Liver (tissue), 9 donors: ENCODE data around the gene ANTXR2. TPM values are rescaled to one million over a fixed set of nuclear protein-coding genes. Genes with fewer than 3 reads are reported as not detected.

Experiments
- DNase-seq: peaks from one replicate; pipeline ENCODE4 v3.0.0-alpha.2; 2017; ENCODE audit warnings: low spot score
- H3K27ac ChIP-seq, 2 donors: one replicate each; pipeline ENCODE4 v1.7.0; 2013; ENCODE audit warnings: inconsistent platforms in 2 of 2, low read length in 2 of 2, control low read depth in 1 of 2, low read depth in 1 of 2, mild to moderate bottlenecking in 1 of 2
- H3K27me3 ChIP-seq, 4 donors: one replicate each; pipeline versions ENCODE4 v1.6.1 to v1.7.0; 2013; ENCODE audit warnings: low read length in 3 of 4, inconsistent platforms in 1 of 4, mild to moderate bottlenecking in 1 of 4, moderate library complexity in 1 of 4; ENCODE audit not compliant: control insufficient read depth in 4 of 4, insufficient read depth in 4 of 4
- H3K36me3 ChIP-seq, 4 donors: one replicate each; pipeline versions ENCODE4 v1.6.1 to v1.7.0; 2013; ENCODE audit warnings: low read length in 3 of 4, mild to moderate bottlenecking in 3 of 4, low read depth in 1 of 4, moderate library complexity in 1 of 4; ENCODE audit not compliant: control insufficient read depth in 4 of 4, insufficient read depth in 3 of 4
- H3K4me1 ChIP-seq, 4 donors: one replicate each; pipeline versions ENCODE4 v1.6.1 to v1.7.0; 2013; ENCODE audit warnings: low read length in 3 of 4, mild to moderate bottlenecking in 3 of 4, moderate library complexity in 1 of 4; ENCODE audit not compliant: control insufficient read depth in 4 of 4, insufficient read depth in 4 of 4
- H3K4me3 ChIP-seq, 3 donors: one replicate each; pipeline versions ENCODE4 v1.6.1 to v1.7.0; 2013; ENCODE audit warnings: low read length in 3 of 3, control low read depth in 1 of 3, low read depth in 1 of 3, mild to moderate bottlenecking in 1 of 3
- H3K9ac ChIP-seq, 2 donors: one replicate each; pipeline ENCODE4 v1.7.0; 2013; ENCODE audit warnings: low read length in 2 of 2, mild to moderate bottlenecking in 2 of 2, moderate library complexity in 2 of 2, control low read depth in 1 of 2, low read depth in 1 of 2
- H3K9me3 ChIP-seq, 4 donors: one replicate each; pipeline versions ENCODE4 v1.6.1 to v1.7.0; 2013; ENCODE audit warnings: low read length in 3 of 4; ENCODE audit not compliant: control insufficient read depth in 4 of 4
- ATF3 ChIP-seq: IDR thresholded peaks from 2 replicates; pipeline ENCODE4 v1.6.1; 2016; ENCODE audit warnings: antibody characterized with exemption
- CTCF ChIP-seq: fragments of 150-350 bp; IDR thresholded peaks from 2 replicates; pipeline ENCODE4 v1.5.1; 2017; ENCODE audit warnings: improper control_type of control experiment, low read depth, low read length; ENCODE audit not compliant: missing input control
- EGR1 ChIP-seq, 2 donors: IDR thresholded peaks; 2 replicates each; pipeline ENCODE4 v1.6.1; 2016 to 2018; ENCODE audit warnings: antibody characterized with exemption in 2 of 2, low read depth in 2 of 2
- FOXA1 ChIP-seq: IDR thresholded peaks from 2 replicates; pipeline ENCODE4 v1.6.1; 2016; ENCODE audit warnings: antibody characterized with exemption
- FOXA2 ChIP-seq: IDR thresholded peaks from 2 replicates; pipeline ENCODE4 v1.6.1; 2016; ENCODE audit warnings: antibody characterized with exemption
- GABPA ChIP-seq, 2 donors: IDR thresholded peaks in 1 of 2; conservative IDR thresholded peaks in 1 of 2; 2 replicates each; pipeline ENCODE4 v1.6.1; 2016; ENCODE audit warnings: antibody characterized with exemption in 2 of 2, mild to moderate bottlenecking in 1 of 2, moderate library complexity in 1 of 2
- HNF4A ChIP-seq, 2 donors: conservative IDR thresholded peaks; 2 replicates each; pipeline ENCODE4 v1.6.1; 2016; ENCODE audit warnings: antibody characterized with exemption in 2 of 2, mild to moderate bottlenecking in 2 of 2
- HNF4G ChIP-seq: IDR thresholded peaks from 2 replicates; pipeline ENCODE4 v1.6.1; 2016; ENCODE audit warnings: antibody characterized with exemption
- JUND ChIP-seq, 2 donors: IDR thresholded peaks; 2 replicates each; pipeline ENCODE4 v1.6.1; 2016; ENCODE audit warnings: antibody characterized with exemption in 2 of 2
- MAX ChIP-seq: IDR thresholded peaks from 2 replicates; pipeline ENCODE4 v1.6.1; 2016; ENCODE audit warnings: antibody characterized with exemption
- NR2F2 ChIP-seq: IDR thresholded peaks from 2 replicates; pipeline ENCODE4 v1.6.1; 2016; ENCODE audit warnings: antibody characterized with exemption
- RAD21 ChIP-seq, 2 donors: IDR thresholded peaks; 2 replicates each; pipeline ENCODE4 v1.6.1; 2016; ENCODE audit warnings: antibody characterized with exemption in 2 of 2, mild to moderate bottlenecking in 2 of 2
- REST ChIP-seq: IDR thresholded peaks from 2 replicates; pipeline ENCODE4 v1.6.1; 2016; ENCODE audit warnings: antibody characterized with exemption, mild to moderate bottlenecking
- RXRA ChIP-seq, 2 donors: IDR thresholded peaks; 2 replicates each; pipeline ENCODE4 v1.6.1; 2017 to 2018; ENCODE audit warnings: antibody characterized with exemption in 2 of 2, mild to moderate bottlenecking in 1 of 2
- SP1 ChIP-seq: IDR thresholded peaks from 2 replicates; pipeline ENCODE4 v1.6.1; 2018; ENCODE audit warnings: antibody characterized with exemption, mild to moderate bottlenecking
- TAF1 ChIP-seq: conservative IDR thresholded peaks from 2 replicates; pipeline ENCODE4 v1.6.1; 2016; ENCODE audit warnings: antibody characterized with exemption, mild to moderate bottlenecking
- YY1 ChIP-seq: IDR thresholded peaks from 2 replicates; pipeline ENCODE4 v1.6.1; 2016; ENCODE audit warnings: antibody characterized with exemption, mild to moderate bottlenecking
- ZBTB33 ChIP-seq: IDR thresholded peaks from 2 replicates; pipeline ENCODE4 v1.6.1; 2016; ENCODE audit warnings: antibody characterized with exemption
- WGBS: extraction: QIAGEN DNeasy Blood & Tissue Kit; methylation state at CpG from one replicate; pipeline ENCODE4 v1.1.7; 2013; 5-methylcytosine and 5-hydroxymethylcytosine counted together
- polyA plus RNA-seq, 2 donors: library from polyadenylated mRNA; stranded (reverse) in 1 of 2; unstranded in 1 of 2; fragments of 200-250 nt in 1 of 2; fragments of >200 nt in 1 of 2; fragmentation: Nextera tagmentation in 1 of 2; extraction: Ambion mirVana in 1 of 2; gene quantifications; one replicate each; pipeline versions ENCODE4 v1.2.1 to v1.2.3, GENCODE V29; 2013 to 2015
- total RNA-seq, 2 donors: library from RNA; depleted of rRNA; stranded (reverse); fragments of >200 nt; gene quantifications; one replicate each; pipeline ENCODE4 v1.2.3, GENCODE V29; 2014
- donor health status: healthy.
- donor health status: healthy.
- donor health status: healthy.
- donor health status: healthy.
- donor health status: healthy.

ANTXR2 gene
- total and polyA plus RNA-seq, 4 donors = 16.1 to 30.5 (median 21.3) TPM

- TF ChIP-seq RAD21 (IDR thresholded peaks at IDR 0.05) (peak; percentile 24 to 26), NR2F2 (no peak), CTCF (no peak), HNF4G (no peak), TAF1 (no peak), FOXA1 (no peak), ATF3 (peak; percentile 90), JUND (IDR thresholded peaks at IDR 0.05) (no peak), SP1 (peak; percentile 26), EGR1 (IDR thresholded peaks at IDR 0.05; ENCODE audit: low read depth in 2 of 2) (no peak), ZBTB33 (peak; percentile 27), HNF4A (conservative IDR thresholded peaks at IDR 0.05) (peak; percentile 26 to 31), MAX (peak; percentile 12), RXRA (IDR thresholded peaks at IDR 0.05) (no peak), YY1 (peak; percentile 44), GABPA (IDR thresholded peaks at IDR 0.05 in 1 of 2, conservative IDR thresholded peaks at IDR 0.05 in 1 of 2) (no peak), FOXA2 (no peak), REST (no peak)
- peaks cover 0 to 12% (median 3%) of the 10 kb centered on the region in 4 donors for H3K4me1 ChIP-seq
- no peaks in the 10 kb centered on the region for H3K27me3 ChIP-seq
- 33% methylated on average over 5 of the region's 5 CpGs for WGBS
- no peak overlapping the region for H3K27ac ChIP-seq
- peaks cover 2 to 5% (median 3%) of the 10 kb centered on the region in 4 donors for H3K9me3 ChIP-seq
- peaks cover 0 to 7% (median 6%) of the 10 kb centered on the region in 4 donors for H3K36me3 ChIP-seq
- DNase-seq = no peak
- H3K4me3 ChIP-seq = no peak overlapping the region
- no peak overlapping the region for H3K9ac ChIP-seq
Observed at GRCh38 chr4:80006935-80007744, 65.9 kb downstream of the ANTXR2 start.
